ENCODE data around the gene RAPGEF1. TPM values are rescaled to one million over a fixed set of nuclear protein-coding genes. Genes with fewer than 3 reads are reported as not detected.

RAPGEF1 gene
- total RNA-seq, 1 experiment from 2014 or later = 61.5 TPM

GRCh38 chr9:131611586-131612315 lies 128.1 kb downstream of the RAPGEF1 start:
- no peaks in the 10 kb centered on the region for H3K4me1 ChIP-seq (ENCODE audit: insufficient read depth, low read length, poor library complexity, severe bottlenecking)
- ChIA-PET POLR2A (ENCODE audit: low non-redundant PET) (no interaction called here), CTCF (no interaction called here)
- intact Hi-C loops (cut with micrococcal nuclease; ENCODE audit: unreplicated experiment) = no loop called here
- no peak for DNase-seq (ENCODE audit: low spot score)
- no peak overlapping the region for H3K4me3 ChIP-seq (ENCODE audit: low read depth, low read length, poor library complexity, severe bottlenecking)
- peaks cover 8% of the 10 kb centered on the region for H3K36me3 ChIP-seq (ENCODE audit: insufficient read depth, low read length, poor library complexity, severe bottlenecking)
- TF ChIP-seq, protein P1, sequence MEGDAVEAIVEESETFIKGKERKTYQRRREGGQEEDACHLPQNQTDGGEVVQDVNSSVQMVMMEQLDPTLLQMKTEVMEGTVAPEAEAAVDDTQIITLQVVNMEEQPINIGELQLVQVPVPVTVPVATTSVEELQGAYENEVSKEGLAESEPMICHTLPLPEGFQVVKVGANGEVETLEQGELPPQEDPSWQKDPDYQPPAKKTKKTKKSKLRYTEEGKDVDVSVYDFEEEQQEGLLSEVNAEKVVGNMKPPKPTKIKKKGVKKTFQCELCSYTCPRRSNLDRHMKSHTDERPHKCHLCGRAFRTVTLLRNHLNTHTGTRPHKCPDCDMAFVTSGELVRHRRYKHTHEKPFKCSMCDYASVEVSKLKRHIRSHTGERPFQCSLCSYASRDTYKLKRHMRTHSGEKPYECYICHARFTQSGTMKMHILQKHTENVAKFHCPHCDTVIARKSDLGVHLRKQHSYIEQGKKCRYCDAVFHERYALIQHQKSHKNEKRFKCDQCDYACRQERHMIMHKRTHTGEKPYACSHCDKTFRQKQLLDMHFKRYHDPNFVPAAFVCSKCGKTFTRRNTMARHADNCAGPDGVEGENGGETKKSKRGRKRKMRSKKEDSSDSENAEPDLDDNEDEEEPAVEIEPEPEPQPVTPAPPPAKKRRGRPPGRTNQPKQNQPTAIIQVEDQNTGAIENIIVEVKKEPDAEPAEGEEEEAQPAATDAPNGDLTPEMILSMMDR (conservative IDR thresholded peaks at IDR 0.05; ENCODE audit: low read depth, low read length) = no peak
- TF ChIP-seq EZH2 (IDR thresholded peaks at IDR 0.05; ENCODE audit: borderline replicate concordance, low read depth, low read length, poor library complexity, severe bottlenecking) = no peak
- no TSS peak for BruUV-seq (replicated peaks)
- H3K27ac ChIP-seq (ENCODE audit: low read depth, low read length, poor library complexity, severe bottlenecking) = no peak overlapping the region
- H3K27me3 ChIP-seq (replicated peaks; ENCODE audit: insufficient read depth, low read depth, low read length, poor library complexity) = no peaks in the 10 kb centered on the region
- H3K9me3 ChIP-seq (ENCODE audit: low read depth, low read length, poor library complexity, severe bottlenecking) = no peaks in the 10 kb centered on the region

GRCh38 chr9:131610231-131610761 lies 129.6 kb downstream of the RAPGEF1 start:
- ChIA-PET CTCF (no interaction called here), POLR2A (ENCODE audit: low non-redundant PET) (no interaction called here)
- BruUV-seq (replicated peaks) = no TSS peak
- H3K36me3 ChIP-seq (ENCODE audit: insufficient read depth, low read length, poor library complexity, severe bottlenecking) = peaks cover 6% of the 10 kb centered on the region
- no peaks in the 10 kb centered on the region for H3K4me1 ChIP-seq (ENCODE audit: insufficient read depth, low read length, poor library complexity, severe bottlenecking)
- no peak overlapping the region for H3K4me3 ChIP-seq (ENCODE audit: low read depth, low read length, poor library complexity, severe bottlenecking)
- H3K27me3 ChIP-seq (replicated peaks; ENCODE audit: insufficient read depth, low read depth, low read length, poor library complexity) = no peaks in the 10 kb centered on the region
- intact Hi-C loops (cut with micrococcal nuclease; ENCODE audit: unreplicated experiment) = no loop called here
- no peak for DNase-seq (ENCODE audit: low spot score)
- H3K9me3 ChIP-seq (ENCODE audit: low read depth, low read length, poor library complexity, severe bottlenecking) = no peaks in the 10 kb centered on the region
- no peak overlapping the region for H3K27ac ChIP-seq (ENCODE audit: low read depth, low read length, poor library complexity, severe bottlenecking)
- TF ChIP-seq, protein P1 (conservative IDR thresholded peaks at IDR 0.05; ENCODE audit: low read depth, low read length) = no peak
- TF ChIP-seq EZH2 (IDR thresholded peaks at IDR 0.05; ENCODE audit: borderline replicate concordance, low read depth, low read length, poor library complexity, severe bottlenecking) = no peak

- no TSS peak for BruUV-seq (replicated peaks)
- no peak overlapping the region for H3K4me3 ChIP-seq (ENCODE audit: low read depth, low read length, poor library complexity, severe bottlenecking)
- ChIA-PET POLR2A (ENCODE audit: low non-redundant PET) (no interaction called here), CTCF (no interaction called here)
- no peak for DNase-seq (ENCODE audit: low spot score)
- H3K27me3 ChIP-seq (replicated peaks; ENCODE audit: insufficient read depth, low read depth, low read length, poor library complexity) = no peaks in the 10 kb centered on the region
- peaks cover 6% of the 10 kb centered on the region for H3K36me3 ChIP-seq (ENCODE audit: insufficient read depth, low read length, poor library complexity, severe bottlenecking)
- no peaks in the 10 kb centered on the region for H3K4me1 ChIP-seq (ENCODE audit: insufficient read depth, low read length, poor library complexity, severe bottlenecking)
- intact Hi-C loops (cut with micrococcal nuclease; ENCODE audit: unreplicated experiment) = no loop called here
- TF ChIP-seq, protein P1 (conservative IDR thresholded peaks at IDR 0.05; ENCODE audit: low read depth, low read length) = no peak
- no peak for TF ChIP-seq EZH2 (IDR thresholded peaks at IDR 0.05; ENCODE audit: borderline replicate concordance, low read depth, low read length, poor library complexity, severe bottlenecking)
- H3K9me3 ChIP-seq (ENCODE audit: low read depth, low read length, poor library complexity, severe bottlenecking) = no peaks in the 10 kb centered on the region
- no peak overlapping the region for H3K27ac ChIP-seq (ENCODE audit: low read depth, low read length, poor library complexity, severe bottlenecking)
Measured at GRCh38 chr9:131609099-131609830, 130.6 kb downstream of the RAPGEF1 start.

Measured in A673 (cell line).